Effector CD8-positive, alpha-beta T cell (primary cell): Measurements from ENCODE around the gene MGARP.
"Not testable (repeated sequence)": the region's sequence is repeated elsewhere in the genome, so short reads cannot be mapped to it uniquely, and the experiment has no call there.

Experiments
- DNase-seq: peaks from one replicate; lab custom pipeline; 2025; lab: John Stamatoyannopoulos, UW
- total RNA-seq, 4 experiments: gene quantifications; one replicate each; lab custom pipeline; 2026; lab: John Stamatoyannopoulos, UW

MGARP gene
- total RNA-seq = 0 to 0.53 (median 0.24) reads per million in 4 experiments

- DNase-seq = peak; percentile 15
These were observed at the start of gene MGARP for GRCh38 chr4:139279760-139280620. Gene MGARP, minus strand, starts transcription at chr4:139280225. Its CDS starts 67 bp downstream, at chr4:139280158.

GRCh38 chr4:139329665-139330200, 49.7 kb upstream of the MGARP start:
- DNase-seq = no peak

GRCh38 chr4:139324620-139325019, 44.6 kb upstream of the MGARP start:
- no peak for DNase-seq

GRCh38 chr4:139322541-139322940, 42.5 kb upstream of the MGARP start:
- not testable (repeated sequence) for DNase-seq

GRCh38 chr4:139322070-139322469, 42.0 kb upstream of the MGARP start:
- not testable (repeated sequence) for DNase-seq

GRCh38 chr4:139319571-139319970, 39.5 kb upstream of the MGARP start:
- no peak for DNase-seq

GRCh38 chr4:139317635-139318034, 37.6 kb upstream of the MGARP start:
- DNase-seq = no peak

GRCh38 chr4:139316733-139317132, 36.7 kb upstream of the MGARP start:
- no peak for DNase-seq

GRCh38 chr4:139315221-139315675, 35.2 kb upstream of the MGARP start:
- DNase-seq = no peak

GRCh38 chr4:139314047-139314800, 34.2 kb upstream of the MGARP start:
- DNase-seq = no peak

GRCh38 chr4:139313414-139313813, 33.4 kb upstream of the MGARP start:
- DNase-seq = not testable (repeated sequence)

- no peak for DNase-seq
These were observed 32.7 kb upstream of the MGARP start for GRCh38 chr4:139312552-139313332.

- no peak for DNase-seq
These were observed 31.9 kb upstream of the MGARP start for GRCh38 chr4:139311909-139312308.

GRCh38 chr4:139304920-139305319, 24.9 kb upstream of the MGARP start:
- no peak for DNase-seq

GRCh38 chr4:139301821-139302611, 22.0 kb upstream of the MGARP start, which contains the start of gene NDUFC1:
Gene NDUFC1, minus strand, starts transcription at chr4:139302477. Its CDS starts 6,679 bp downstream, at chr4:139295798.
- peak; percentile 52 for DNase-seq

GRCh38 chr4:139301113-139301820, 21.2 kb upstream of the MGARP start, which contains the start of gene NAA15:
Gene NAA15, plus strand, starts transcription at chr4:139301505. Its CDS starts 273 bp downstream, at chr4:139301778.
- peak; percentile 96 for DNase-seq

- DNase-seq = no peak
These were observed 20.5 kb upstream of the MGARP start for GRCh38 chr4:139300431-139301112.

- no peak for DNase-seq
These were observed 19.5 kb upstream of the MGARP start for GRCh38 chr4:139299536-139299935.

GRCh38 chr4:139297001-139297410, 17.0 kb upstream of the MGARP start:
- no peak for DNase-seq
